ENCODE results near the gene GPR137B. TPM values are rescaled to one million over a fixed set of nuclear protein-coding genes. Genes with fewer than 3 reads are reported as not detected.
"Not testable (repeated sequence)": the region's sequence is repeated elsewhere in the genome, so short reads cannot be mapped to it uniquely, and the experiment has no call there.

Gene GPR137B
- total RNA-seq, 1 experiment from 2014 or later, result 105 TPM

GRCh38 chr1:236167578-236167977 lies 25.2 kb downstream of the GPR137B start:
- in situ Hi-C loops (cut with HindIII; ENCODE audit: low pct_unique_long_range_greater_than_20kb, low sequenced_read_pairs), result no loop called here

GRCh38 chr1:236168716-236169429 lies 26.5 kb downstream of the GPR137B start:
- DNase-seq (ENCODE audit: low read depth, low spot score), result peak; percentile 97
- in situ Hi-C loops (cut with HindIII; ENCODE audit: low pct_unique_long_range_greater_than_20kb, low sequenced_read_pairs), result no loop called here

More at GRCh38 chr1:236167578-236167977, 25.2 kb downstream of the GPR137B start:
- no peak for DNase-seq (ENCODE audit: low read depth, low spot score)

GRCh38 chr1:236172041-236172579 lies 29.8 kb downstream of the GPR137B start:
- in situ Hi-C loops (cut with HindIII; ENCODE audit: low pct_unique_long_range_greater_than_20kb, low sequenced_read_pairs), result no loop called here
- DNase-seq (ENCODE audit: low read depth, low spot score), result no peak

- in situ Hi-C loops (cut with HindIII; ENCODE audit: low pct_unique_long_range_greater_than_20kb, low sequenced_read_pairs), result no loop called here
These were observed 30.9 kb downstream of the GPR137B start for GRCh38 chr1:236173174-236173767.

GRCh38 chr1:236175642-236176336 lies 33.5 kb downstream of the GPR137B start:
- in situ Hi-C loops (cut with HindIII; ENCODE audit: low pct_unique_long_range_greater_than_20kb, low sequenced_read_pairs), result no loop called here
- DNase-seq (ENCODE audit: low read depth, low spot score), result no peak

More at GRCh38 chr1:236173174-236173767, 30.9 kb downstream of the GPR137B start:
- no peak for DNase-seq (ENCODE audit: low read depth, low spot score)

GRCh38 chr1:236176337-236177336 lies 34.3 kb downstream of the GPR137B start:
- in situ Hi-C loops (cut with HindIII; ENCODE audit: low pct_unique_long_range_greater_than_20kb, low sequenced_read_pairs), result no loop called here
- DNase-seq (ENCODE audit: low read depth, low spot score), result peak; percentile 56

- in situ Hi-C loops (cut with HindIII; ENCODE audit: low pct_unique_long_range_greater_than_20kb, low sequenced_read_pairs), result no loop called here
- no peak for DNase-seq (ENCODE audit: low read depth, low spot score)
These were observed 37.3 kb downstream of the GPR137B start for GRCh38 chr1:236179634-236180033.

- in situ Hi-C loops (cut with HindIII; ENCODE audit: low pct_unique_long_range_greater_than_20kb, low sequenced_read_pairs), result no loop called here
- DNase-seq (ENCODE audit: low read depth, low spot score), result no peak
These were observed 38.7 kb downstream of the GPR137B start for GRCh38 chr1:236181059-236181458.

- DNase-seq (ENCODE audit: low read depth, low spot score), result no peak
- in situ Hi-C loops (cut with HindIII; ENCODE audit: low pct_unique_long_range_greater_than_20kb, low sequenced_read_pairs), result no loop called here
These were observed 43.3 kb downstream of the GPR137B start for GRCh38 chr1:236185687-236186086.

- in situ Hi-C loops (cut with HindIII; ENCODE audit: low pct_unique_long_range_greater_than_20kb, low sequenced_read_pairs); DNase-seq (ENCODE audit: low read depth, low spot score): not testable (repeated sequence)
These were observed 44.1 kb downstream of the GPR137B start for GRCh38 chr1:236186471-236186870.

- in situ Hi-C loops (cut with HindIII; ENCODE audit: low pct_unique_long_range_greater_than_20kb, low sequenced_read_pairs); DNase-seq (ENCODE audit: low read depth, low spot score): not testable (repeated sequence)
These were observed 45.7 kb downstream of the GPR137B start for GRCh38 chr1:236188084-236188483.

GRCh38 chr1:236193184-236193583 lies 50.8 kb downstream of the GPR137B start:
- no peak for DNase-seq (ENCODE audit: low read depth, low spot score)
- in situ Hi-C loops (cut with HindIII; ENCODE audit: low pct_unique_long_range_greater_than_20kb, low sequenced_read_pairs), result no loop called here

GRCh38 chr1:236200925-236201324 lies 58.6 kb downstream of the GPR137B start:
- no peak for DNase-seq (ENCODE audit: low read depth, low spot score)
- in situ Hi-C loops (cut with HindIII; ENCODE audit: low pct_unique_long_range_greater_than_20kb, low sequenced_read_pairs), result no loop called here

GRCh38 chr1:236201786-236202185 lies 59.4 kb downstream of the GPR137B start:
- DNase-seq (ENCODE audit: low read depth, low spot score), result no peak

GRCh38 chr1:236204039-236204438 lies 61.7 kb downstream of the GPR137B start:
- in situ Hi-C loops (cut with HindIII; ENCODE audit: low pct_unique_long_range_greater_than_20kb, low sequenced_read_pairs), result no loop called here
- no peak for DNase-seq (ENCODE audit: low read depth, low spot score)

More at GRCh38 chr1:236201786-236202185, 59.4 kb downstream of the GPR137B start:
- in situ Hi-C loops (cut with HindIII; ENCODE audit: low pct_unique_long_range_greater_than_20kb, low sequenced_read_pairs), result no loop called here

GRCh38 chr1:236204656-236205055 lies 62.3 kb downstream of the GPR137B start:
- in situ Hi-C loops (cut with HindIII; ENCODE audit: low pct_unique_long_range_greater_than_20kb, low sequenced_read_pairs), result no loop called here
- peak; percentile 23 for DNase-seq (ENCODE audit: low read depth, low spot score)

GRCh38 chr1:236206548-236206947 lies 64.2 kb downstream of the GPR137B start:
- in situ Hi-C loops (cut with HindIII; ENCODE audit: low pct_unique_long_range_greater_than_20kb, low sequenced_read_pairs), result no loop called here
- no peak for DNase-seq (ENCODE audit: low read depth, low spot score)
